GM19240 (cell line): ENCODE data around the gene OSBPL5.

Experiments
- DNase-seq: peaks from one replicate; pipeline ENCODE4 v3.0.0; 2011; ENCODE audit warnings: low spot score; ENCODE audit not compliant: insufficient read length

Gene OSBPL5

DNA sequence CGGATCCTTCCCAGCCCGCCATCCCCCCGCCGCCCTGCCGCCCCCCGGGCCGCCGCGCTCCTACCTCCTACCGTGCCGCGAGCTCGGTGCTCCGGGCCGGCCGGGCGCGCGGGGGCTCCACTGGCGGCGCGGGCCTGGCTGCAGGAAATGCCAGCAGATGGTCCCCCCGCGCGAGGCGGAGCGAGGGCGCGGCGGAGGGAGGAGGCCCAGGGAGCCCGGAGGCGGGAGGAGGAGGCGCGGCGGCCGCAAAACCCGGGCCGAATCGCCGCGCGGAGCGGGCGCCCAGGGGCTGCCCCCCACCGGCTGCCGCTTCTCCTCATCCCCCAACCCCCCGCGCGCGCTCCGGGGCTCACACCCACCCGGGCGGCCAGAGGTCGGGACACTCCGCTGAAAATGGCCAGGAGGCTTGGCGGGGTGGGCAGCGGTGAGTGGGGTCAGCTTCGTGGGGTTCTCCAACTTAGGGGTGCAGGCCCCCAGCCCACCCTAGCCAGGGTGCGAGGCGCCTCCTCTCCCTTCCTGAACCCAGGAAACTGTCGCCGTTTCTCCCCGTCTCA, at the start of gene OSBPL5:
TSS of gene OSBPL5 (minus strand) at position 159 of the 554 bp plus-strand sequence. CDS start 36,162 bp downstream, outside the sequence.
- DNase-seq, result no peak

DNA sequence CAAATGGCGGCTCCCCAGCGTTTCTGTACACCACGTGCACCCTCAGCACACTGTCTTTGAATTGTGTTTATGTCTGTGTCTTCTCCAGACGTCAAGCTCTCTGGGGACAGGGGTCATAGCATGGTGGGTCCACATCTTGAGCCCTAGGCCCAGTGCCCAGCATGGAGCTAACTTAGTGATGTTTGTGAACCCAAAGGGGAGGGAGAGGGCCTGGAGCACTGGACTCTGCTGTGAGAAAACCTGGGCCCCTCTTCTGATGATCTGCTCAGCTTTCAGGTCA, 49.2 kb upstream of the OSBPL5 start:
- no peak for DNase-seq

DNA sequence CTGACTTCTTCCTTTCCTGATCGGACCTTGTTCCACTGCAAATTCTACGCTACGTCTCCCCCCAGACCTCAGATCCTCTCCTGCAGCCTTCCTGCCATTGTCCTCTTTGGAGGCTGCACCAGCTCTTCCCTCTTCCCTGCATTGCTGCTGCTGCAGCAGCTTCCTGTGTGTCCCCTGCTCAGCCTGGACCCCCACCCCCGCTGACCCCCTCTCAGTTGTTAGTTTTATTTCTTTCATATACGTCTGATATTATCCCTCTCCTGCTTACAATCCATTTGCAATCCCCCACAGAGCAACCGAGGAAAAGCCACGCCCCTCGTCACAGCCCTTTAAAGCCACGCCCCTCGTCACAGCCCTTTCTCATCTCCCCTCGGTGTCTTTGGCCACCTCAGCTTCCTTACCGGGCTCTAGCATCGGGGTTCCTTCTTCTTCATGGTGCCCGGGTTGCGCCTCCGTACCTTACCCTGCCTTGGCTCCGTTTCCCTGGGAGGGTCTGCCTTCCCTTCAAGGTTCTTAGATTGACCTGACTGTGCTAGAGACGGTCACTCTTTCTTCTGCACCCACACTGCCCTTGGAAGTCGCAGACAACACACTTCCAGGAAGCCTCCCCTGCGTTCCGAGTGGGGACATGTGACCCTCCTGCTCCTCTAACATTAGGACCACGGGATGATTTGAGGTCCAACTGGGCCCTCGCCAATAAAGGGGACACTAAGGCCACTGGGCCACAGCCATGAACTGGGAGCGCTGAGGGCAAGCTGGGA, 48.7 kb upstream of the OSBPL5 start:
- no peak for DNase-seq

DNA sequence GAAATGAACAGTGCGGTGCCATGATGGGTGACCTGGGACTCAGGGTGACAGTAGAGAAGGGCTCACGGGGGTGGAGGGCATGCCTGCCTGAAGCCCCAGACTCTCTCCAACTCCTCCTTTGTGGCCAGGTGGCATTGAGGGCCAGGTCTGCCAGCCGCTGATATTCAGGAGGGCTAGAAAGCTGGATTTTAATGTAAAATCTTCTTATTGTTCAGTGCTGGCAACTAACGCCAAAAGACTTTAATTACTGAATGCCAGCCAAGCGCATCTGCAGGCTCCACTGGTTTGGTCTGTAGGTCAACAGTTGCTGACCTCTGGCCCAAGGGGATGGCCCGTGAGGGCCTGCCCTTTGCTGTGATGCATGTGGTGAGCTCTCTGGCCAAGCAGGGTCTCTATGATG, 43.2 kb upstream of the OSBPL5 start:
- no peak for DNase-seq

DNA sequence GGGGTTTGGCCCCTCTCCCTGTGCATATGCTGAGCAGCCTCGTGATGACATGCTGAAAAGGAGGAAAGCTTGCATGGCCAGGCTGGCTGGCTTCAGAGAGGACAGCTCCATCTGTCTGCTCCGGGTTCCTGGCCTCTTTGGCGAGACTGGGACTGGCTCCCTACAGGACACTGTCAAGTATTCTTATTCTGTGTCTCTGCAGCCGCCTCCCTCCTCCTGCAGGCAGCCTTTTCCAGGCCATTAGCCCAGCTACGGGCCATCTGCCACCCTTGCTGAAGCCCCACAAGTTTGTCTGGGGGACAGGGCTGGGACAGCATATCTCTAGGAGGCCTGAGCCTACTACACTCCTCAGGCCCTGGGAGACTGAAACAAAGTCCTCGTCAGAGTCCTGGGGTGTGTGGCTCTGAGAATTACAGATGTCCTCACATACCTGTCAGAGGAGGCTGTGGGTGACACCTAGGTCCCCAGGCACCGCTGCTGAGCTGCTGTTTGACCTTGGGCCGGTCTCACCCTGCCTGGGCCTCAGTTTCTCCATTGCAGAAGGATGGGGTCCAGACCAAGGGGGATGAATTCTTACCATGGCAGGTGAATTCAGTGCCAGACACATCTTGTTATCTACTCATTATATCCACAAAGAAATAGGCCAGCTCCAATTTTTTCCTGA, 42.5 kb upstream of the OSBPL5 start:
- DNase-seq, result no peak

GRCh38 chr11:3206922-3207204, 41.8 kb upstream of the OSBPL5 start:
- DNase-seq, result no peak

- DNase-seq, result no peak
Observed at GRCh38 chr11:3206156-3206921, 41.2 kb upstream of the OSBPL5 start.

GRCh38 chr11:3205261-3206155, 40.4 kb upstream of the OSBPL5 start:
- DNase-seq, result no peak

- no peak for DNase-seq
Observed at GRCh38 chr11:3204141-3205015, 39.3 kb upstream of the OSBPL5 start.

GRCh38 chr11:3203221-3204043, 38.3 kb upstream of the OSBPL5 start:
- no peak for DNase-seq

DNA sequence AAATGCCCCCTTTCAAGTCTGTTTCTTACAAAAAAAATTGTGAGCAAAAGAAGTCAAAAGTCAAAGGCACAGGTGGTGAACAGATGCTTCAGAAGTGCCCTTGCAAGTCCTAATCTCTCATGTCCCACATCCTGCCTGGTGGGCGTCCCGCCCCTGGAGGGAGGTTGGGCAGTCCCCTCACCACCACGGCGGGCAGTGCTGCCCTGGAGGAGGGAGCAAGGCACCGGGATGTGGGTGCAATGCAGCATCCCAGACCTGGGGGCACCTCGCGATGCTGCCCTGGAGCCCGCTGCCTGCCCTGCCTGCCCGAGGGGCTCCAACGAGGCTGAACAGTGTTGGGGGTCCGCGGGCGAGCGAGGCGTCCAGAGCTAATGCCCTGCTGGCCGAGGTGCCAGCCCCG, 37.6 kb upstream of the OSBPL5 start:
- DNase-seq, result no peak

- DNase-seq, result no peak
Observed at GRCh38 chr11:3202305-3202704, 37.2 kb upstream of the OSBPL5 start.

GRCh38 chr11:3201677-3202181, 36.6 kb upstream of the OSBPL5 start:
- no peak for DNase-seq

DNA sequence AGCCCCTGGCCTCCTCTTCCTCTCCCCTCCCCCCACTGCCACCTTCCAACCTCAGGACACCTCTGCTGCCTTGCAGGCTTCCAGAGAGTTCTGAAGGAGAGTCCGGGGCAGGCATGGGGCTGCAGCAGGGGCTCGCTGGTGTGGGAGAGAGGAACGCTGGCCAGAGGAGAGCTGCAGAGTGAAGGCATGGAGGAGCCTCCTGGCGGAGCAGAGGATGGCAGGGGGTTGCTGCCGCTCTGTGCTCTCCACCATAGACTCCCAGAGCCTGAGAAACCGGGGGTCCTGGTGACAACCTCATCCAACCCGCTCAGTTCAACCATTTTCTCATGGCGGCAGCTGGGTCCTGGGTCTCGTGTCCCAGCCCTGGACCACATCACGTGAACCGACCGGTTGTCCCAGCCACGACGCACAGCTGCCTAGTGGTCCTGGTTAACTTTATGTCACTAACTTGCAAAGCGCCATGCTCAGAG, 36.0 kb upstream of the OSBPL5 start:
- DNase-seq, result no peak

DNA sequence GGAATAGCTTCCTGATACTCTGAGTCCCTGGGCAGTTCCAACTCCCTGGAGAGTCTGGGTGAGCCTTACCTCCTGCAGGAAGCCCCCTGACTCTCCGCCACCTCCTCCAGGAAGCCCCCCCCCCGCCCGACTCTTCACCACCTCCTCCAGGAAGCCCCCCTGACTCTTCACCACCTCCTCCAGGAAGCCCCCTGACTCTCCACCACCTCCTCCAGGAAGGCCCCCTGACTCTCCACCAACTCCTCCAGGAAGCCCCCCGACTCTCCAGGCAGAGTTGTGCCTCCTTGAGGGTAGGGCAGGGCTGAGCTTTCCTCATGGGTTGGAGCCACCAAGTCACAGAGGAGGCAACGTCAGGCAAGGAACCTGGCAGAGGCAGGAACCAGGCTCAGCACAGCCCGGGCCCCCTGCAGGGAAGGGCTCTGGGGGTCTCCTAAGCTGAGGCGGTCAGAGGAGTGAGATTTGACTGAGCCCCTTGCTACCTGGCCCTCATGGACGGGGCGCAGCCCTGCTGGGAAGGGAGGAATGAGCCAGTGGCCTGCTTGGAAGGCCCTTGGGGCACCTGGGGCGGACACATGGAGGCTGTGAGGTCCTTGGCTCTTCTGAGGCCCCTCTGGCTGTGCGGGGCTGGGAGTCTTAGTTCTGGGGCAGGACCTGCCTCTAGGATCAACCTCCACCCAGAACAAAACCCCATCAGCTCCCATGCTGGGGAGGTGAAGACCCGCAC, 35.4 kb upstream of the OSBPL5 start:
- DNase-seq, result no peak

- no peak for DNase-seq
Observed at GRCh38 chr11:3199537-3200295, 34.6 kb upstream of the OSBPL5 start.

GRCh38 chr11:3198815-3199214, 33.7 kb upstream of the OSBPL5 start:
- no peak for DNase-seq
